Measurements from ENCODE around the gene ACTR3.

The ACTR3 gene

GRCh38 chr2:113922784-113923183, 32.9 kb downstream of the ACTR3 start:
- peaks cover 92% of the 10 kb centered on the region for H3K79me2 ChIP-seq (ENCODE audit: insufficient read depth, low read length)
- H3K4me2 ChIP-seq (ENCODE audit: low read depth, low read length, poor library complexity, severe bottlenecking): peak overlapping the region; percentile 18
- H2AFZ ChIP-seq (ENCODE audit: low read depth, low read length, severe bottlenecking): no peak overlapping the region
- H3K9ac ChIP-seq (ENCODE audit: low read length): no peak overlapping the region
- H3K4me3 ChIP-seq (ENCODE audit: insufficient read depth, low read length, poor library complexity, severe bottlenecking): no peak overlapping the region
- peak overlapping the region; percentile 11; the same call in 1 of the 2 replicates for H3K27ac ChIP-seq (ENCODE audit: low read depth, low read length)
- H3K27me3 ChIP-seq (ENCODE audit: low read length): no peaks in the 10 kb centered on the region
- no peaks in the 10 kb centered on the region for H3K9me3 ChIP-seq (ENCODE audit: insufficient read depth, low read length)
- H3F3A ChIP-seq (ENCODE audit: insufficient read depth): peaks cover 54% of the 10 kb centered on the region
- H3K9me2 ChIP-seq (replicated peaks; ENCODE audit: insufficient read depth, low read length): no peaks in the 10 kb centered on the region
- no peak for TF ChIP-seq CTCF (IDR thresholded peaks at IDR 0.05; ENCODE audit: insufficient read depth, low read length, poor library complexity, severe bottlenecking)
- no peak for TF ChIP-seq EZH2phosphoT487 (conservative IDR thresholded peaks at IDR 0.05; ENCODE audit: low read length)
- peaks cover 50% of the 10 kb centered on the region for H3K36me3 ChIP-seq (ENCODE audit: low read length)
- peaks cover 80% of the 10 kb centered on the region for H4K20me1 ChIP-seq (ENCODE audit: low read depth, low read length)

DNA sequence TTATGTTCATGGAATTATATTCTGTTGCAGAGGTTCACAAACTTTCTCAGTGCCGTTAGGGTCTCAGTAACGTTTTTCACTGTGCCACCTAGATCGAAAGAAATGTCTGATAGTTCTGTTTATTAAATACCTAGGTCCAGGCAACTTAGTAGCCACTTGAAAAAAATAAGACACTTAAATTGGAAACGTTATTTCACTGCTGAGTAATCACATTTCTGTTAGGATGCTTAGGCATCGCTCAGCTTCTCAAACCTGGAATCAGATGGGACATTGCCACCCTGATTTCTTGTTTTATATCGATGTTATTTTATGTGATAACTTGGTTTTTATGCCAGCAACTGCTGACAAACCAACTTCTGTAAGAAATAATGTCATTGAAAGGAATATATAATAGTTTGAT, 36.0 kb downstream of the ACTR3 start:
- TF ChIP-seq CTCF (IDR thresholded peaks at IDR 0.05; ENCODE audit: insufficient read depth, low read length, poor library complexity, severe bottlenecking) (no peak), EZH2phosphoT487 (conservative IDR thresholded peaks at IDR 0.05; ENCODE audit: low read length) (no peak)
- Histone ChIP-seq H3K36me3 (ENCODE audit: low read length) (peaks cover 56% of the 10 kb centered on the region), H3K27me3 (ENCODE audit: low read length) (no peaks in the 10 kb centered on the region), H3F3A (ENCODE audit: insufficient read depth) (peaks cover 39% of the 10 kb centered on the region), H3K9me2 (replicated peaks; ENCODE audit: insufficient read depth, low read length) (no peaks in the 10 kb centered on the region), H2AFZ (ENCODE audit: low read depth, low read length, severe bottlenecking) (no peak overlapping the region), H3K27ac (ENCODE audit: low read depth, low read length) (no peak overlapping the region), H3K9me3 (ENCODE audit: insufficient read depth, low read length) (no peaks in the 10 kb centered on the region), H3K79me2 (ENCODE audit: insufficient read depth, low read length) (peaks cover 83% of the 10 kb centered on the region), H3K4me2 (ENCODE audit: low read depth, low read length, poor library complexity, severe bottlenecking) (no peak overlapping the region), H3K4me3 (ENCODE audit: insufficient read depth, low read length, poor library complexity, severe bottlenecking) (no peak overlapping the region), H4K20me1 (ENCODE audit: low read depth, low read length) (peaks cover 75% of the 10 kb centered on the region), H3K9ac (ENCODE audit: low read length) (no peak overlapping the region)

DNA sequence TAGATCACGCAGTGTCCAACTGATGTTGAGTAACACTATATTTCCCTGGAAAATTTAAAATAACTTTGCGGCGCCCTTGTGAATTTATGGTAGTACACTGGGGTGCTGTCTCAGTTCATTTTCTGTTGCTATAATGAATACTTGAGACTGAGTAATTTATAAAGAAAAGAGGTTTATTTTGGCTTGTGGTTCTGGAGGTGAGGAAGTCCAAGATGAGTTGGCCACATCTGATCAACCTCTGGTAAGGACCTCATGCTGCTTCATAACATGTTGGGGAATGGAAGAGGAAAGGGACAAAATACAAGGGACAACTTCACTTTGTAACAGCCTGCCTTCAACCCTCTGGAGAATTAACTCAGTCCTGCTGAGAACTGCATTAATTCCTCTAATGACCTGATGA, 36.4 kb downstream of the ACTR3 start:
- no peaks in the 10 kb centered on the region for H3K9me3 ChIP-seq (ENCODE audit: insufficient read depth, low read length)
- H3K4me3 ChIP-seq (ENCODE audit: insufficient read depth, low read length, poor library complexity, severe bottlenecking): no peak overlapping the region
- no peak for TF ChIP-seq EZH2phosphoT487 (conservative IDR thresholded peaks at IDR 0.05; ENCODE audit: low read length)
- no peak for TF ChIP-seq CTCF (IDR thresholded peaks at IDR 0.05; ENCODE audit: insufficient read depth, low read length, poor library complexity, severe bottlenecking)
- no peaks in the 10 kb centered on the region for H3K27me3 ChIP-seq (ENCODE audit: low read length)
- peaks cover 81% of the 10 kb centered on the region for H3K79me2 ChIP-seq (ENCODE audit: insufficient read depth, low read length)
- H3K9me2 ChIP-seq (replicated peaks; ENCODE audit: insufficient read depth, low read length): no peaks in the 10 kb centered on the region
- H3K9ac ChIP-seq (ENCODE audit: low read length): no peak overlapping the region
- no peak overlapping the region for H2AFZ ChIP-seq (ENCODE audit: low read depth, low read length, severe bottlenecking)
- peaks cover 60% of the 10 kb centered on the region for H3K36me3 ChIP-seq (ENCODE audit: low read length)
- H3K4me2 ChIP-seq (ENCODE audit: low read depth, low read length, poor library complexity, severe bottlenecking): no peak overlapping the region
- no peak overlapping the region for H3K27ac ChIP-seq (ENCODE audit: low read depth, low read length)
- H4K20me1 ChIP-seq (ENCODE audit: low read depth, low read length): peaks cover 75% of the 10 kb centered on the region
- H3F3A ChIP-seq (ENCODE audit: insufficient read depth): peaks cover 35% of the 10 kb centered on the region
